Measurements from ENCODE around the gene ZNF775.

The ZNF775 gene

DNA sequence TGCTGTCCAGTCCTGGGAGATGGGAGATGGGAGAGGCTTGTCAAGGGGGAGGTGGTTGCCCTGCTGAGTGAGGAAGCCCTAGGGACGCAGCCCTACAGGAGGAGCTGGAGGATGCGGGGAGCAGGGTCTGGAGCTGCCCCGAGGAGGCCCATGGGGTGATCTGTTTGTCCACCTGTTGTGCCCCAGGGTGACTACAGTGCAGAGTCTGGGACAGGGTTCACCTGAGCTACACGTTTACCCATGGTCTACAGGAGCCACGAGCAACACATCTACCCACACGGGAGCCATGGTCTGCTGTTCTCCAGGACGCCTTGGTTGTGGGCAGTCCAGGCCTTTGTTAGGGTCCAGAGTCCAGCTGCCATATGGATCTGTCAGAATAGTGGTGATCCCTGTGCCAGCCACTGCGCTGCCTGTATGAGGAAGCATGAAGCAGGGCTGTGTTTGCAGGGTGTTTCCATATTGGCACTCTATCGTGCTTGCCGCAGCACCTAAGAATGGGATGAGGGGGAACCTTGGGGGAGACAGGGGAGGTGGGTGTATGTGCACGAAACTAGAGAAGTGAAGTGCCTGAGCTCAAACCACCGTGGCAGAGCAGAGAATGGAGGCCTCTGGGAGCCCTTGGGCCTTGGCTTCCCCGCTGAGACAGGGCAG, 23.7 kb downstream of the ZNF775 start:
- DNase-seq: no peak

DNA sequence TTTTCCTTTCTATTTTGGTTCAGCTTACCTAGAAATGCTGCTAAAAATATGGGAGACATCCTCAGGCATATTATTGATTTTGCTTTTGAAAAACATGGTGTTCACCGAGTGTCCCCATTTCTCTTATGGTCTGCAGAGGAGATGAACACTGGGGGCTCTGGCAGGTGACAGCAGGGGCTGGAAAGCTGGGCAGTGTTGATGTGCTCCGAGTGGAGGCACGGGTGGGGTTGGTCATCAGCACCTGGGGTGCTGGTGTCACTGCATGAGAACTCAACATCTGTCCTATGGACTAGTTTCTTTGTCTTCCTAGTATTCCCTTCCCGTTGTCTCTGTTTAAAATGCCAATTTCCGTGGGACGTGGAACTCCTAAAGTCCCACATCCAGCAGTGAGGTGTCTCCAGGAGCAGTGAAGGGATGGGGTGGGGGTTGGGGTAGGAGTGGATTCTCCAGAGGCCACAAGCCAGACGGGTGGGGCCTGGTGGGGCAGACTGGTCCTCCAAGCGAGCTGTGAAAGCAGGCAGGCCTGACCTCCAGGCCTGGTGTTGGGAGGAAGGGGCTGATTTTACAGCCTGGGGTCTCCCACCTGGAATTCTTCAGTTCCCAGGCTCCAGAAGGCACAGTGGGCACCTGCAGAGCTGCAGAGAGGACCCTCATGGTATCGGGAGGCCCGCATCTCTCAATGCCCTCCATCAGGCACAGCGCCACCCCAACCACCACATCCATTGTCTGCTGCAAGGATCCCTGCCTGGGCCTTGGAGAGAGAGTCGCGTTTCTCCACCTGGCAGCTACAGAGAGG, 24.4 kb downstream of the ZNF775 start:
- DNase-seq: no peak

- no peak for DNase-seq
These were observed 25.2 kb downstream of the ZNF775 start for GRCh38 chr7:150404172-150404804.

DNA sequence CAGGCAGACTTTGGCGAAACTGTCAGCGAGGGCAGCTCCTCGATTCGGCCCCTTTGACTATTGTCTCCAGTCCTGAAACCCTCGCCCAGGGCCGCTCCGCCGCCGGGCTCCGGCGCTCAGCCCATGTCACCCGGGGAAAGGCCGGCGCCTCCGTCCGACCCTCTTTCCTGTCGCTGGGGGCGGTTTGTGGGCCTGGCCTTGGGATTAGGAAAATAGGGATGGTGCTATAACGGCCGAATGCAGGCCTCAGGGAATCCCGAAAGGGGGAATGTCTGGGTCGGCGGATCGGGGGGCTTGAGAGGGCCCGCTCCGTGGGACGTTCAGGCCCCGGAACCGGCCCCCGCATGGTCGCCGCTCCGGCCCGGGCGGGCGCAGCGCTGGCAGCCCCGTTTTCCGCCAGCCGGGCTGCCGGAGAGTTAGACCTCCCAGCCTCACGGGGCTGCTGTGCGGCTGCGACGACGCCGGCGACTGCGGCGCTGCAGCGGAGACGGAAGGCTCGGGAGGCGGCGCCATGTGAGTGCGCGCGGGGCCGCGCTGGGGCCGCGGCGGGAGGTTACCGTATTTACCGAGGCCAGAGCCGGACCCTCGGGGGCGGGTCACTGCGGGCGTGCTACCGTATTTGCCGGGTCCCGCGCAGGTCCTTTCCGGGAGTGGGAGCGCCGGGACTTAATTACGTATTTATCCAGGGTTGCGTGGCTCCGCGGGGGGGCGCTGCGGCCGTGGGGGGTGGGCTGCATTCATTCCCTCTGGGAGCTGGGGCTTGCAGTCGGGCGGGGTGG, 25.9 kb downstream of the ZNF775 start:
- peak; percentile 27 for DNase-seq

DNA sequence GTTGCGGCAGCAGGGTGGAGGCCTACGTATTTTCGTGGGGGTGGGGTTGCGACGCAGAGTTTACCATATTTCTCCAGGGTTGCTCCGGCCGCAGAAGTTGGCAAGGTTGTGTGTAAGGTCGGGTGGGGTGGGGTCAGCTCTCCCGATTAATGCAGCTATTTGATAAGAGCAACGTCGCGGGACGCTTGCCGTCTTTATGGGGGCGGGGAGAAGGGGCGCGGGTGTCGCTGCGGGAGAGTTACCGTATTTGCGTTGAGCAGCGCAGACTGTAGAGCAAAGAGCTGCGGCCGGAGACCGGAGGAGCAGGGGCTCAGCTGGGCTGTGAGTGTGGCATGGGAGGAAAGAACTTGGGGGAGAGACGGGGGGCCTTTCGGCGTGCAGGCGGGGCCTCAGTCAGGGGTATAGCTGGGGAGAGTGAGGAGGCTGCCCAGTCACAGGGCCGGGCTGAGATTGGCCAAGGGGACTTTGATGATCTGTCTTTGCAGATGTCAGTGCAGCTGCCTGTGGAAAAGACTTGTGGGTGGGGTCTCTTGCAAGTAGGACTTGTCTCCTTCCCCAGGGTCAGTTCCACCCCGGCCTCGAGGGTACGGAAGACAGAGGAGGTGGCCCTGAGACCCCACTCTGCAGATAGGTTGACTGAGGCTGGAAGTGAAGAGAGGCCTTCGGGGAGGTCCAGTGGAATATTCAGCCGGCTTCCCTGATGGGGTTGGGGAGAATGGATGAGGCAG, 26.6 kb downstream of the ZNF775 start:
- DNase-seq: no peak

GRCh38 chr7:150406312-150406566, 27.1 kb downstream of the ZNF775 start:
- no peak for DNase-seq

GRCh38 chr7:150406567-150407421, 27.7 kb downstream of the ZNF775 start:
- peak; percentile 47 for DNase-seq

- no peak for DNase-seq
These were observed 28.7 kb downstream of the ZNF775 start for GRCh38 chr7:150407588-150408392.

GRCh38 chr7:150408393-150409299, 29.5 kb downstream of the ZNF775 start:
- DNase-seq: no peak

GRCh38 chr7:150409300-150410030, 30.3 kb downstream of the ZNF775 start:
- no peak for DNase-seq

- no peak for DNase-seq
These were observed 31.0 kb downstream of the ZNF775 start for GRCh38 chr7:150410131-150410530.

DNA sequence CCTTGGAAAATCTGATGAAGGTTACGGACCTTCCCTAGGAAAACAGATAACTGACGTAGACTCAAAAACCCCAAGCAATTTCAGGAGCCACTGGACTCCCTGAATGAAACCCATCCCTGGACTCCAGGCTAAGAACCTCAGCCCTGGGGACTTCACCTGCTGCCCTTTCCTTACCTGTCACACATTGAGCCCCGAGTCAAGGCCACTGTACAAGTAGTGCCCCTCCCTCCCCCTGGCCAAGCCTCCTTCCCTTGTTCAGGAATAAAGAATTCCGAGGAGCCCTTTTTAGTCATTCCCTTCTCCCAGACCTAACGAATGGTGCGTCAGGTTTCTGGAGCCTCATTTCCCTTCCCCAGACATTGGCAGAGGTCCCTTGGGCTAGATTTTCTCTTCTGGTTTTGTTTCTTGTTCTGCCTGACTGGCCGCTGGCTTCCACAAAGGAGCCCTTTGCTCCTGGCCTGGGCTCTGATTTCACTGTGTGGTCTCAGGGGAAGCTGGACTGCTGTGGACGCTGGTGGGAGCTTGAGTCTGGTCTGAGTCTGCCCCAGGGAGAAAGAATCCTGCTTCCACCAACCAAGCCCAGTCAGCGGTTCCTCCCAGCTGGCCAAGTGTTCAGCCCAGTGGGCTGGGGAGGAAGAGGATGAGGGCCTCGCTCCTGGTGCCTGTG, 31.7 kb downstream of the ZNF775 start:
- peak; percentile 73 for DNase-seq

DNA sequence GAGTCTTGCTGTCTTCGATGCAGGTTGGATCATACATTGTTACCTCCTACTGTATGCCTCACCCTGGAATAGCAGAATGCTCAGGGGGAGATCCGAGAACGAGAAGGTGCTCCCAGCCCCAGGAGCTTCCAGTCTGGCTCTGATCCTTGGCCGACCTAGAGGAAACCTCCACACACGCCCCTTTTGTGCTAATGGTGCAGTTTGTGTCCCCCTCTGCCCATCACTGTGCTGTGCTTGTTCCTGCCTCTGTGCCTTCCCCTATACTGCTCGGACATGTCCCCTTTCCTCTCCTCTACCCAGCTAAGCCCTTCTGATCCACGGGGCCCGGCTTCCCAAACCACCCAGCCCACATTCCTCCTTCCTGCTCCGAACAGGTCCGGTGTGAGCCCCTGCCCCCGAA, 32.5 kb downstream of the ZNF775 start:
- DNase-seq: no peak

DNA sequence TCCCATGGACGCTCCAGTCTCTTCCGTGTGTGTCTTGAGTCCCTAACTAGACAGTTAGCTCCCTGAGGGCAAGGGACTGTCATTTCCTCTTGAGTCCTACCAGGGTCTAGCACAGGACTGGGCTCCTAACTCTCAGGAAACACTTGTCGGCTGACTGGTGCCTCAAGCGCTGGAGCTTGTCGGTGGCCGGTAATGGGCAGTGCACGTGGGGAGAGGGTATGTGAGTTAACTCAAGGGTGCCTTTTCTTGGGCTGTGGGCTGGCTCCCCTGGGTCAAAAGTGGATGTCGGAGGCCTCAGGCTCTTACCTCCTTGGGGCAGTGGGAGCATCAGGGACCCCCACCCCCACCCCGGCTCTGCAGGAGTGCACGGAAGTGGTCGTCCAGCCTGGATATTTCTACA, 32.9 kb downstream of the ZNF775 start:
- no peak for DNase-seq

DNA sequence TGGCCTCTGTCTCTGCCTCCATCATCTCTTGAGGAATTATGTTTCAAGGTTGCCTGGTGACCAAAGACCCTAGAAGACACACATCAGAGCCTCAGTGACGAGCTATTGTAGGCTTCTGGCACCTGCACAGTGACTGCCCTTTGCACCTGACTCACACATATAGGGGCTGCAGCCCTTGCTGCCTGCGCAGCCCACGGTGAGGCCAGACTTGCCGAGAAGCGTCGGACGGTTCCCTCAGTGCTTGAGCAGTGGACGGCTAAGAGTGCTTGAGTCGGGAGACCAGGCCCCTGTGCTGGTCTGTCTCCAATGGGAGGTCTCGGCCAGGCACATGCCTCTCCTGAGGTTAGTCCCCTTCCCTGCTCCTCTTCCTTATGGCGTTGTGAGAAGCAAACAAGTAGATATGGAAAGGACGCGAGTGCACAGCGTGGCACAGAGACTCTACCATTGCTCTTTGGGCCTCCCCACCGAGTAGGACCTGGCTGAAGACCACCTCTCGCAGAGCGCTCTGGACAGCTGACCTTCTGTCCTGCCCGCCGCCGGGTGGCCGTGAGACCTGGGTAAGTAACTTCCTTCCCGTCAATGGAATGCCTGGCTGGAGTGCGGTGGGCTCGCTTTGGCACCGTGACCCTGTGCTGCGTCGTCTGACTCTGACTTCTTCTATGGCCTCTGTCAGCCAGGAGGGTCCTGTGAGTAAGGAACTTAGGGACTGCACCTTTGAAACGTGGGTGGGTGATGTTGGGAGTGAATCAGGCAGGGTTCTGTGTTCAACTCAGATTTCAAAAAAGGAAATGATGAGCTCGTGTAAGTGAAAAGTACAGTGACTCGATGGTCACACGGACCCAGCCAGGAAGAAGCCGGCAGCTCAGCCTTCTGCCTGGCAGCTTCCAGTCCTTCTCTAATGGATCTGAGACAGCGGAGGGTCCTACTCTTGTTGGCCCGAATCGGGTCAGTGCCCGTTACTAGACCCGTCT, 33.7 kb downstream of the ZNF775 start:
- no peak for DNase-seq

DNA sequence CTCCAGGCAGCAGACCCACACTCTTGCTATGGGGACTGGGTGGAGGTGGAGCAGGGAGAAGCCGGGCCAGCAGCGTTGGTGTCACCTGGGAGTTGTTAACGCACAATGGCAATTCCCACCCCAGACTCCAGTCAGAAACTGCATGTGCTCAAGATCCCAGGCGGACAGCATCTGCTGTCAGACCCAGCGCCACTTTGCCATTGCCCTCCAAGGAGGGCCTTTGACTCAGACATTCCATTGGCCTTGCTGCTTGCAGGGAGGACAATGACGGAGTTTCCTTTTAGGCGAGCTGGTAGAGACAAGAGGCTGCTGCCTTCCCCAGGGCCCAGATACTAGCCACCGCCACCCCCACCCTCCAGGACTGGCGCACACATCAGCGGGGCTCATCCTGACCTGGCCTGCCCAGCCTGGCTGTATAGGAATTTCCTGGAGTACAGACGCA, 34.5 kb downstream of the ZNF775 start:
- DNase-seq: no peak

Data from kidney glomerular epithelial cell (primary cell).